ENCODE results near the gene AMY2B. TPM values are rescaled to one million over a fixed set of nuclear protein-coding genes. Genes with fewer than 3 reads are reported as not detected.
"Not testable (repeated sequence)": the region's sequence is repeated elsewhere in the genome, so short reads cannot be mapped to it uniquely, and the experiment has no call there.

AMY2B gene
- 10 to 100 TPM; 12.5 to 28.0 (median 22.2) TPM for total RNA-seq
- 10 to 100 TPM in 2 of 3 donors, 1 to 10 TPM in 1; 5.5 to 11.1 (median 10.9) TPM for polyA plus RNA-seq
- long read RNA-seq, donor 1, partial matches to known transcripts, result 0 of 3 reads
- long read RNA-seq, donor 1, other reads (novel, unspliced or antisense), result 3 of 3 reads
- long read RNA-seq, donor 2, partial matches to known transcripts, result 0 of 12 reads
- long read RNA-seq, donor 2, other reads (novel, unspliced or antisense), result 11 of 12 reads

- ATAC-seq; intact Hi-C loops (cut with DNase I); H3K27ac ChIP-seq; H3K27me3 ChIP-seq (ENCODE audit: insufficient read depth in 3 of 3, low read length in 2 of 3); DNase-seq; H3K4me1 ChIP-seq; H3K4me3 ChIP-seq; H3K9me3 ChIP-seq: not testable (repeated sequence)
- peaks cover 3 to 82% of the 10 kb centered on the region in 2 donors for H3K36me3 ChIP-seq (ENCODE audit: insufficient read depth in 1 of 2, low read depth in 1 of 2)
- 91 to 99% (median 97%) methylated on average over 2 of the region's 2 CpGs for WGBS, 3 donors
Observed at GRCh38 chr1:103571289-103571688, at the start of gene AMY2B. AMY2B (plus strand) TSS chr1:103571589; CDS start chr1:103571603, 14 bp downstream.

- Histone ChIP-seq H3K36me3 (ENCODE audit: insufficient read depth in 1 of 2, low read depth in 1 of 2) (no peaks in the 10 kb centered on the region), H3K4me1 (peaks cover 22% of the 10 kb centered on the region), H3K27me3 (ENCODE audit: insufficient read depth in 3 of 3, low read length in 2 of 3) (no peaks in the 10 kb centered on the region), H3K27ac (no peak overlapping the region), H3K4me3 (no peak overlapping the region), H3K9me3 (no peaks in the 10 kb centered on the region)
- WGBS, 3 donors, result 44 to 59% (median 56%) methylated on average over 3 of the region's 3 CpGs
- DNase-seq (no peak), ATAC-seq (peak in 1 of 4 donors; percentile 13)
- intact Hi-C loops (cut with DNase I), result no loop called here
- TF ChIP-seq CTCF (IDR thresholded peaks at IDR 0.05), result no peak
Observed at GRCh38 chr1:103523346-103523745, 48.0 kb upstream of the AMY2B start.

GRCh38 chr1:103525114-103525606 lies 46.2 kb upstream of the AMY2B start:
- DNase-seq (no peak), ATAC-seq (peak; percentile 73 to 87 (median 84))
- Histone ChIP-seq H3K36me3 (ENCODE audit: insufficient read depth in 1 of 2, low read depth in 1 of 2) (peaks cover 0 to 8% of the 10 kb centered on the region in 2 donors), H3K9me3 (no peaks in the 10 kb centered on the region), H3K27ac (peak overlapping the region; percentile 66), H3K4me3 (peak overlapping the region; percentile 63), H3K4me1 (peaks cover 34% of the 10 kb centered on the region), H3K27me3 (ENCODE audit: insufficient read depth in 3 of 3, low read length in 2 of 3) (no peaks in the 10 kb centered on the region)
- intact Hi-C loops (cut with DNase I), result loop anchor here (5.0 kb wide), 1 partner anchor 37 kb away; no protein-coding TSS in a partner anchor
- WGBS, 3 donors, result 2 to 6% (median 3%) methylated on average over 13 to 20 of the region's 34 CpGs
- TF ChIP-seq CTCF (IDR thresholded peaks at IDR 0.05), result no peak

GRCh38 chr1:103525607-103526507 lies 45.5 kb upstream of the AMY2B start, which contains the start of gene RNPC3:
RNPC3 (plus strand) TSS chr1:103525699; CDS start chr1:103526071, 372 bp downstream.
- intact Hi-C loops (cut with DNase I), result loop anchor here (5.0 kb wide), 1 partner anchor 36 kb away; no protein-coding TSS in a partner anchor
- Histone ChIP-seq H3K36me3 (ENCODE audit: insufficient read depth in 1 of 2, low read depth in 1 of 2) (peaks cover 2 to 8% of the 10 kb centered on the region in 2 donors), H3K9me3 (no peaks in the 10 kb centered on the region), H3K27ac (peak within 1 kb of the TSS; percentile 92), H3K4me1 (peaks cover 33% of the 10 kb centered on the region), H3K4me3 (peak within 1 kb of the TSS; percentile 92), H3K27me3 (ENCODE audit: insufficient read depth in 3 of 3, low read length in 2 of 3) (no peaks in the 10 kb centered on the region)
- DNase-seq (peak; percentile 89 to 95), ATAC-seq (peak; percentile 85 to 89 (median 87))
- WGBS, 3 donors, result 0 to 1% (median 1%) methylated on average over 47 to 59 of the region's 62 CpGs
- TF ChIP-seq CTCF (IDR thresholded peaks at IDR 0.05), result no peak

All from psoas muscle (tissue), 8 donors.